AG04450 (cell line): ENCODE results near the gene GNPTG. TPM values are rescaled to one million over a fixed set of nuclear protein-coding genes. Genes with fewer than 3 reads are reported as not detected.

Source experiments
- CTCF ChIA-PET: fragments of 300-600, 350-600 bp; formaldehyde crosslinking; extraction: SDS; loops from one replicate; lab custom pipeline; 2022; ENCODE audit warnings: antibody characterized with exemption, inconsistent platforms; lab: Charles Lee
- POLR2A ChIA-PET: fragments of 350-600 bp; formaldehyde crosslinking; extraction: SDS; loops from one replicate; lab custom pipeline; 2021; ENCODE audit warnings: antibody characterized with exemption, inconsistent platforms; lab: Yijun Ruan, JAX
- DNase-seq: peaks from one replicate; pipeline ENCODE4 v3.0.0-alpha.2; 2011; ENCODE audit warnings: low read depth, low spot score
- H3K27ac ChIP-seq: one replicate; pipeline ENCODE4 v1.5.1; 2012; ENCODE audit warnings: low read depth, low read length, control low read depth
- H3K27me3 ChIP-seq: one replicate; pipeline ENCODE4 v1.6.0; 2012; ENCODE audit warnings: low read length; ENCODE audit not compliant: control insufficient read depth, insufficient read depth
- H3K4me3 ChIP-seq: 2 replicates; pipeline ENCODE4 v1.5.1; 2011; ENCODE audit warnings: mild to moderate bottlenecking, low read depth, low read length, control low read depth
- H3K9me3 ChIP-seq: 2 replicates; pipeline ENCODE4 v1.5.1; 2012; ENCODE audit warnings: low read length; ENCODE audit not compliant: control insufficient read depth, insufficient read depth
- CTCF ChIP-seq: IDR thresholded peaks from 2 replicates; pipeline ENCODE4 v1.5.1; 2011; ENCODE audit warnings: low read depth, low read length, control low read depth, inconsistent platforms
- polyA plus RNA-seq: library from polyadenylated mRNA; depleted of rRNA; stranded (reverse); fragments of >200 nt; gene quantifications from 2 replicates; pipeline ENCODE4 v1.2.3, GENCODE V29; 2011

GNPTG gene
- polyA plus RNA-seq, 1 experiment, result 40.5 TPM

- CTCF ChIA-PET, result no interaction called here
Observed at GRCh38 chr16:1398351-1398750, 46.6 kb downstream of the GNPTG start.

GRCh38 chr16:1398826-1399581, 47.3 kb downstream of the GNPTG start:
- TF ChIP-seq CTCF, result no peak
- POLR2A ChIA-PET, result no interaction called here
- no peak for DNase-seq
- Histone ChIP-seq H3K9me3 (no peaks in the 10 kb centered on the region; the same call in 1 of the 2 replicates), H3K4me3 (no peak overlapping the region), H3K27me3 (no peaks in the 10 kb centered on the region), H3K27ac (no peak overlapping the region)
- CTCF ChIA-PET, result no interaction called here

More at GRCh38 chr16:1398351-1398750, 46.6 kb downstream of the GNPTG start:
- no peak overlapping the region for H3K27ac ChIP-seq
- H3K9me3 ChIP-seq, result no peaks in the 10 kb centered on the region; the same call in 1 of the 2 replicates
- no peaks in the 10 kb centered on the region for H3K27me3 ChIP-seq
- POLR2A ChIA-PET, result no interaction called here
- TF ChIP-seq CTCF, result no peak
- no peak overlapping the region for H3K4me3 ChIP-seq
- DNase-seq, result no peak

- Histone ChIP-seq H3K27ac (no peak overlapping the region), H3K4me3 (no peak overlapping the region), H3K27me3 (no peaks in the 10 kb centered on the region), H3K9me3 (no peaks in the 10 kb centered on the region; the same call in 1 of the 2 replicates)
- POLR2A ChIA-PET, result interaction anchor here (0.6 kb wide), 1 partner anchor 78 kb away, joined by 4 read pairs; no protein-coding TSS in a partner anchor
- CTCF ChIA-PET, result no interaction called here
- no peak for TF ChIP-seq CTCF
- no peak for DNase-seq
Observed at GRCh38 chr16:1401061-1401757, 49.5 kb downstream of the GNPTG start.

- Histone ChIP-seq H3K27me3 (no peaks in the 10 kb centered on the region), H3K27ac (no peak overlapping the region), H3K9me3 (no peaks in the 10 kb centered on the region; the same call in 1 of the 2 replicates), H3K4me3 (no peak overlapping the region)
- POLR2A ChIA-PET, result interaction anchor here (0.6 kb wide), 1 partner anchor 79 kb away, joined by 4 read pairs; no protein-coding TSS in a partner anchor
- CTCF ChIA-PET, result no interaction called here
- TF ChIP-seq CTCF, result no peak
- DNase-seq, result no peak
Observed at GRCh38 chr16:1401758-1402154, 50.0 kb downstream of the GNPTG start.

- H3K27me3 ChIP-seq, result no peaks in the 10 kb centered on the region
- H3K9me3 ChIP-seq, result no peaks in the 10 kb centered on the region; the same call in 1 of the 2 replicates
- TF ChIP-seq CTCF, result no peak
- ChIA-PET CTCF (no interaction called here), POLR2A (no interaction called here)
- no peak overlapping the region for H3K27ac ChIP-seq
- no peak overlapping the region for H3K4me3 ChIP-seq
- DNase-seq, result no peak
Observed at GRCh38 chr16:1403036-1403435, 51.3 kb downstream of the GNPTG start.
